Mucosa of descending colon (tissue), 3 donors: Measurements from ENCODE around the gene OST4. TPM values are rescaled to one million over a fixed set of nuclear protein-coding genes. Genes with fewer than 3 reads are reported as not detected.

ENCODE experiments used
- ATAC-seq: fragments of 200-7000 bp; cut with Tn5 transposase; one replicate; pipeline ENCODE4 v1.9.1; 2020; ENCODE audit warnings: mild to moderate bottlenecking, moderate library complexity
- DNase-seq, 3 donors: peaks; one replicate each; pipeline ENCODE4 v3.0.0-alpha.2; 2020
- H3K36me3 ChIP-seq: fragments of 200-600 bp; one replicate; pipeline ENCODE4 v1.8.0; 2021; ENCODE audit warnings: low read depth, mild to moderate bottlenecking
- H3K4me1 ChIP-seq: fragments of 200-600 bp; one replicate; pipeline ENCODE4 v1.8.0; 2021; ENCODE audit warnings: low read depth, mild to moderate bottlenecking
- H3K4me3 ChIP-seq: fragments of 200-600 bp; one replicate; pipeline ENCODE4 v1.8.0; 2021; ENCODE audit warnings: mild to moderate bottlenecking
- H3K9me3 ChIP-seq: fragments of 200-600 bp; one replicate; pipeline ENCODE4 v1.8.0; 2021; ENCODE audit warnings: mild to moderate bottlenecking
- intact Hi-C, 2 donors: fragments of 100-400 bp; cut with DNase I in 1 of 2; cut with micrococcal nuclease in 1 of 2; formaldehyde crosslinking; loops; one replicate each; pipeline versions ENCODE4 v1.11.0 to v1.11.1; 2022; cut with DNase I, micrococcal nuclease
- total RNA-seq, 3 donors: library from RNA; stranded (reverse); fragmentation: NEBNext Ultra II Directional in 2 of 3; extraction: Animal tissue kit (Norgen Biotek cat#: 25700) in 2 of 3; gene quantifications; one replicate each; pipeline versions ENCODE4 v1.2.1 to v1.2.4, GENCODE V29; 2021 to 2023
- TF ChIP-seq, protein P1 (sequence below): fragments of 200-600 bp; IDR thresholded peaks from one replicate; pipeline ENCODE4 v1.8.0; 2022; ENCODE audit warnings: antibody characterized with exemption, mild to moderate bottlenecking
- donor health status: DM: no; HTN: no; CAD: no; lungs with moderate emphysema.
- donor health status: DM: no; HTN: no; CAD: no.
- donor health status: DM: no; HTN: yes; CAD: no.

Gene OST4
- total RNA-seq, 3 donors from 2014 or later = 245 to 280 (median 254) TPM

DNA sequence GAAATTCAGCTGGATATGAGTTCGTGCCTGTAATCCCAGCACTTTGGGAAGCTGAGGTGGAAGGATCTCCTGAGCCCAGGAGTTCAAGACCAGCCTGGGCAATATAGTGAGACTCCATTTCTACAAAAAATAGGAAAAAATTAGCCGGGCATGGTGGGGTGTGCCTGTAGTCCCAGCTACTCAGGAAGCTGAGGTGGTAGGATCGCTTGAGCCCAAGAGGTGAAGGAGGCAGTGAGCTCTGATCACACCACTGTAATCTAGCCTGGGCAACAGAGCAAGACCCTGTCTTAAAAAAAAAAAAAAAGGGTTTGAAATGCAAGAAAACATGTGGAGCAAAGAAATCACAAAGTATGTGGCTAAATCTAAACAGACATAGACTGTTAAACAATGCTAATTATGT lies 37.6 kb upstream of the OST4 start:
- intact Hi-C loops = no loop called here
- H3K36me3 ChIP-seq = no peaks in the 10 kb centered on the region
- ATAC-seq (no peak), DNase-seq (no peak)
- no peaks in the 10 kb centered on the region for H3K9me3 ChIP-seq
- no peaks in the 10 kb centered on the region for H3K4me1 ChIP-seq
- TF ChIP-seq, protein P1, sequence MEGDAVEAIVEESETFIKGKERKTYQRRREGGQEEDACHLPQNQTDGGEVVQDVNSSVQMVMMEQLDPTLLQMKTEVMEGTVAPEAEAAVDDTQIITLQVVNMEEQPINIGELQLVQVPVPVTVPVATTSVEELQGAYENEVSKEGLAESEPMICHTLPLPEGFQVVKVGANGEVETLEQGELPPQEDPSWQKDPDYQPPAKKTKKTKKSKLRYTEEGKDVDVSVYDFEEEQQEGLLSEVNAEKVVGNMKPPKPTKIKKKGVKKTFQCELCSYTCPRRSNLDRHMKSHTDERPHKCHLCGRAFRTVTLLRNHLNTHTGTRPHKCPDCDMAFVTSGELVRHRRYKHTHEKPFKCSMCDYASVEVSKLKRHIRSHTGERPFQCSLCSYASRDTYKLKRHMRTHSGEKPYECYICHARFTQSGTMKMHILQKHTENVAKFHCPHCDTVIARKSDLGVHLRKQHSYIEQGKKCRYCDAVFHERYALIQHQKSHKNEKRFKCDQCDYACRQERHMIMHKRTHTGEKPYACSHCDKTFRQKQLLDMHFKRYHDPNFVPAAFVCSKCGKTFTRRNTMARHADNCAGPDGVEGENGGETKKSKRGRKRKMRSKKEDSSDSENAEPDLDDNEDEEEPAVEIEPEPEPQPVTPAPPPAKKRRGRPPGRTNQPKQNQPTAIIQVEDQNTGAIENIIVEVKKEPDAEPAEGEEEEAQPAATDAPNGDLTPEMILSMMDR = no peak
- H3K4me3 ChIP-seq = no peak overlapping the region

DNA sequence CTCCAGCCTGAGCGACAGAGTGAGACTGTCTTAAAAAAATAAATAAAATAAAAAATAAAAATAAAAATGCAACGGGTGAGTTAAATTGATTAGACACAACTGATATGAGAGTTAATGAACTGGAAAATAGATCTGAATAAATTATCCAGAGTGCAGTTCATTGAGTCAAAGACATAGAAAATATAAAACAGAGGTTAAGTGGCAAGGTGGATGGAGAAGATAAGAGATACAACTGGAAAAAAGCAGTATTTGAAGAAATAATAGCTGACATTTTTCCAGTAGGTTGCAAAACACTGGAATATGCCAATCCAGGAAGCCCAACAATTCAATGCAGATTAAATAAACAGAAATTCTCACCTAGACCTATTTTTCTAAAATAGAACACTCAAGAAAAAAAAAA lies 36.8 kb upstream of the OST4 start:
- intact Hi-C loops = no loop called here
- no peaks in the 10 kb centered on the region for H3K9me3 ChIP-seq
- DNase-seq = no peak
- no peaks in the 10 kb centered on the region for H3K36me3 ChIP-seq
- ATAC-seq = no peak
- no peak overlapping the region for H3K4me3 ChIP-seq
- H3K4me1 ChIP-seq = no peaks in the 10 kb centered on the region
- TF ChIP-seq, protein P1 = no peak

DNA sequence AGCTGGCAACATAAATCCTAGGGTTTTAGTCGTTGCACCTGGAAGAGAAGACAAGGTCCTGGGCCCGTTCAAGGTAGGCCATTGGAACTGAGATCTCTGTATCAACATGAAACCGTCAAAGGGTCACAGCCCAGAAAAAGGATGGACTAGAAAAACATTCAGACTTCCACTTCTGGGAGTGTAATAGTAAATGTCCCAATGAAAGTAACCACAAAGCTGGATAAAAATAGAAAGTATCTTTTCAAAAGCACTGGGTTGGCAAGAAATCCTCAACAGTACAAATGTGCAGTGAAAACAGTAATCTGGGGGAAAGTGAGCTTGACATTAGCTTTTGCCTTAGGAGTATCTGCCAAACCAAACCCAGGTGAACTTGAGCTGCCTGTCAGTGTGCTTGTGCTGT lies 34.5 kb upstream of the OST4 start:
- no peak for ATAC-seq
- intact Hi-C loops = no loop called here
- no peak for DNase-seq
- H3K4me3 ChIP-seq = no peak overlapping the region
- no peaks in the 10 kb centered on the region for H3K9me3 ChIP-seq
- H3K4me1 ChIP-seq = no peaks in the 10 kb centered on the region
- TF ChIP-seq, protein P1 = no peak
- no peaks in the 10 kb centered on the region for H3K36me3 ChIP-seq

DNA sequence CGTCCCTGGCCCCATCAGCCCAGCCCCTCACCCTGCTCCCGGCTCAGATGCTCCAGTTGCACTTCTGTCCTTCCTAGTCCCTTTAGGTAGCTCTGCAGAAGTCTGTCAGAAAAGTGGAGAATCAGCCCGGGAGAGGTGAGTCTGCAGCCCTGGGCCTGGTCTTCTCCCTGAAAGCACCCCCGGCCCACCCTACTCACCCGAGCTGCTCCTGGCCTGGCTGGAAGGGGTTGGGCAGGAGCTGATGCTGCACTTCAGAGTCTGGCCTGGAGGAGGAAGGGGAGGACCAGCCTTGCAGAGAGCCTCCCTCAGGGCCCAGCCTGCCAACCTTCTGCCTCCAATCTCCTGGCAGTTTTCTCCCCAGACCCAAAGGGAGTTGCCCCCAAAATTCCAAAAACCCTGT lies 30.9 kb upstream of the OST4 start:
- H3K9me3 ChIP-seq = no peaks in the 10 kb centered on the region
- intact Hi-C loops = no loop called here
- H3K36me3 ChIP-seq = no peaks in the 10 kb centered on the region
- no peak for ATAC-seq
- H3K4me1 ChIP-seq = no peaks in the 10 kb centered on the region
- H3K4me3 ChIP-seq = no peak overlapping the region
- DNase-seq = no peak
- TF ChIP-seq, protein P1 = no peak

DNA sequence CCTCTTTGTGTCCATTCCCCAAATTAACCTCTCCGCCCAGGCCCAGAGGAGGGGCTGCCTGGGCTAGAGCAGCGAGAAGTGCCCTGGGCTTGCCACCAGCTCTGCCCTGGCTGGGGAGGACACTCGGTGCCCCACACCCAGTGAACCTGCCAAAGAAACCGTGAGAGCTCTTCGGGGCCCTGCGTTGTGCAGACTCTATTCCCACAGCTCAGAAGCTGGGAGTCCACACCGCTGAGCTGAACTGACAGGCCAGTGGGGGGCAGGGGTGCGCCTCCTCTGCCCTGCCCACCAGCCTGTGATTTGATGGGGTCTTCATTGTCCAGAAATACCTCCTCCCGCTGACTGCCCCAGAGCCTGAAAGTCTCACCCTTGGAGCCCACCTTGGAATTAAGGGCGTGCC lies 28.6 kb upstream of the OST4 start:
- no peak overlapping the region for H3K4me3 ChIP-seq
- no peaks in the 10 kb centered on the region for H3K36me3 ChIP-seq
- TF ChIP-seq, protein P1 = no peak
- ATAC-seq = no peak
- H3K9me3 ChIP-seq = no peaks in the 10 kb centered on the region
- H3K4me1 ChIP-seq = peaks cover 3% of the 10 kb centered on the region
- intact Hi-C loops = no loop called here
- no peak for DNase-seq

DNA sequence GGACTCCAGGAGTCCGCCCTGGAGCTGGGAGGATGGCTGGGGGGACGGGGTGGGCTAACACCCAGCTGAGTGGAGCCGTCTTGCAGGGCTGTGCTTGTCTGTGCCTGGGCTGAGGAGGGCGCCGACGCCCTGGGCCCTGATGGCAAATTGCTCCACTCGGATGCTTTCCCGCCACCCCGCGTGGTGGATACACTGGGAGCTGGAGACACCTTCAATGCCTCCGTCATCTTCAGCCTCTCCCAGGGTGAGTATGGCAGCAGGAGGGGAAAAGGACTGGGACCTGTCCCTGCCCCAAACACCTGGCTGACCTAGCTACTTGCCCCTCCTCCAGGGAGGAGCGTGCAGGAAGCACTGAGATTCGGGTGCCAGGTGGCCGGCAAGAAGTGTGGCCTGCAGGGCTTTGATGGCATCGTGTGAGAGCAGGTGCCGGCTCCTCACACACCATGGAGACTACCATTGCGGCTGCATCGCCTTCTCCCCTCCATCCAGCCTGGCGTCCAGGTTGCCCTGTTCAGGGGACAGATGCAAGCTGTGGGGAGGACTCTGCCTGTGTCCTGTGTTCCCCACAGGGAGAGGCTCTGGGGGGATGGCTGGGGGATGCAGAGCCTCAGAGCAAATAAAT lies 28.0 kb upstream of the OST4 start:
- H3K9me3 ChIP-seq = no peaks in the 10 kb centered on the region
- DNase-seq = no peak
- peaks cover 3% of the 10 kb centered on the region for H3K4me1 ChIP-seq
- intact Hi-C loops = loop anchor here (10.0 kb wide), 3 partner anchors 105 to 185 kb away; partner anchors contain the start of genes ATRAID (in 1 of the 2), CAD (in 1 of the 2), SLC5A6 (in 1 of the 2) and TRIM54 (in 1 of the 2)
- H3K4me3 ChIP-seq = no peak overlapping the region
- ATAC-seq = no peak
- TF ChIP-seq, protein P1 = no peak
- H3K36me3 ChIP-seq = no peaks in the 10 kb centered on the region
